Left kidney (tissue), 2 donors: ENCODE data around the gene NOVA2. TPM values are rescaled to one million over a fixed set of nuclear protein-coding genes. Genes with fewer than 3 reads are reported as not detected.

ENCODE experiments used
- DNase-seq: peaks from one replicate; pipeline ENCODE4 v3.0.0-alpha.2; 2013
- polyA plus RNA-seq: library from polyadenylated mRNA; unstranded; fragments of 120-200 nt; gene quantifications from one replicate; pipeline ENCODE4 v1.2.1, GENCODE V29; 2013; ENCODE audit not compliant: insufficient read length

NOVA2 gene
- polyA plus RNA-seq, 1 donor = 4.1 TPM

GRCh38 chr19:46000491-46001246 is 27.0 kb upstream of the NOVA2 start:
- no peak for DNase-seq

GRCh38 chr19:45999653-46000121 is 26.0 kb upstream of the NOVA2 start:
- DNase-seq = no peak

GRCh38 chr19:45998834-45999233 is 25.2 kb upstream of the NOVA2 start:
- DNase-seq = no peak

- no peak for DNase-seq
These were observed 23.3 kb upstream of the NOVA2 start for GRCh38 chr19:45996933-45997332.

- no peak for DNase-seq
These were observed 22.2 kb upstream of the NOVA2 start for GRCh38 chr19:45995715-45996385.

GRCh38 chr19:45994998-45995714 is 21.5 kb upstream of the NOVA2 start, which contains the start of gene CCDC61:
Gene CCDC61 (plus strand): TSS chr19:45995467. CDS start chr19:46003019, 7,552 bp downstream.
- DNase-seq = peak; percentile 100

- DNase-seq = no peak
These were observed 20.9 kb upstream of the NOVA2 start for GRCh38 chr19:45994456-45994997.

GRCh38 chr19:45990113-45990728 is 16.6 kb upstream of the NOVA2 start:
- no peak for DNase-seq

- no peak for DNase-seq
These were observed 11.7 kb upstream of the NOVA2 start for GRCh38 chr19:45985321-45985720.

- no peak for DNase-seq
These were observed 7.7 kb upstream of the NOVA2 start for GRCh38 chr19:45981350-45981749.

GRCh38 chr19:45978156-45978555 is 4.5 kb upstream of the NOVA2 start:
- no peak for DNase-seq

- DNase-seq = no peak
These were observed 2.5 kb upstream of the NOVA2 start for GRCh38 chr19:45976178-45976577.

- no peak for DNase-seq
These were observed 1.8 kb upstream of the NOVA2 start for GRCh38 chr19:45975306-45976070.

GRCh38 chr19:45972947-45973540 is 621 bp downstream of the NOVA2 start:
- no peak for DNase-seq

- DNase-seq = no peak
These were observed 1.4 kb downstream of the NOVA2 start for GRCh38 chr19:45972081-45972946.

- DNase-seq = no peak
These were observed 2.3 kb downstream of the NOVA2 start for GRCh38 chr19:45971260-45971902.

GRCh38 chr19:45969676-45970075 is 4.0 kb downstream of the NOVA2 start:
- no peak for DNase-seq

- DNase-seq = no peak
These were observed 5.0 kb downstream of the NOVA2 start for GRCh38 chr19:45968626-45969025.

GRCh38 chr19:45967246-45967645 is 6.4 kb downstream of the NOVA2 start:
- DNase-seq = no peak
